Measurements from ENCODE around the gene FLRT1. TPM values are rescaled to one million over a fixed set of nuclear protein-coding genes. Genes with fewer than 3 reads are reported as not detected.

Gene FLRT1
- total RNA-seq, 4 donors from 2014 or later: not detected

DNA sequence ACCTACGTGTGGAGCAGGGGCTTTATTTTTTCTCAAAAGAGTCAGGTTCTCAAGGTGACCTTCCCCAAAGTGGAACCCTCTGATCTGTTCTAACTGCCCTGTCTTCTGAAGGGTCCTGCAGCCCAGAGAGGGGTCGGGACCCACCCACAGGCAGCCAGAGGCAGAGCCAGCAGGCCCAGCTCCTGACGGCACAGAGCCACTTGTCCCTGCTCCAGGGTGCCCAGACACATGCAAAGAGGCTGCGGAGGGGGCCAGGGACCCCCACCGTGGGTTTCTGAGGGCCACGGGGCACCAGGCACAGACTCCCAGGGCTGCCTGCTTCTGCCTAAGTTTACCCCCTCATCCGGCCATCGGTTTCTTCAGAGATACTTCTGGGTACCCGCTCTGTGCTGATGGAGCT lies 37.1 kb downstream of the FLRT1 start:
- no peak for DNase-seq (ENCODE audit: low spot score in 2 of 2)
- H3K27me3 ChIP-seq: no peaks in the 10 kb centered on the region
- H3K27ac ChIP-seq: no peak overlapping the region
- no peaks in the 10 kb centered on the region for H3K36me3 ChIP-seq
- WGBS: 90% methylated on average over 6 of the region's 9 CpGs
- no peak for TF ChIP-seq EP300 (IDR thresholded peaks at IDR 0.05)
- no peak for TF ChIP-seq CTCF (IDR thresholded peaks at IDR 0.05)
- no peak for TF ChIP-seq POLR2AphosphoS5 (IDR thresholded peaks at IDR 0.05)
- no peak for TF ChIP-seq POLR2A (IDR thresholded peaks at IDR 0.05)
- H3K4me3 ChIP-seq: no peak overlapping the region
- peaks cover 5% of the 10 kb centered on the region for H3K4me1 ChIP-seq
- no peaks in the 10 kb centered on the region for H3K9me3 ChIP-seq

DNA sequence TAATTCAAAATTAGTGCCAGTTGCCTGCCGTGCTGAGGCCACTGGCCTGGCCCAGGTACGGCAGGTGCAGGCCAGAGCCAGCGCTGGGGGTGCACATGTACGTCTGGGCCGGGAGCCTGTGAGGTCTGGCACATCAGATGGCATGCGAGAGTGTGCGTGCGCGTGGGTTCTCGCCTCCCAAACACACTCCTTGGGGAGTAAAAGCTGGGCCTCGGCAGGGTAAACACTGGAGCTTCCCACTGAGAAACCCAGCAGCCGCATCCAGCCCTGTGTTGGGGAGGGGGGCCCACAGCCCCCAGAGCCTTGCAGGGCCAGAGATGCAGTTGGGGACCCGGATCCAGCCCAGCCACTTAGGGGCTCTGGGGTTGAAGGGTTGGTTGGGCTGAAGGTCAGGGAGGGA lies 37.8 kb downstream of the FLRT1 start:
- Histone ChIP-seq H3K4me1 (peaks cover 5% of the 10 kb centered on the region), H3K27ac (no peak overlapping the region), H3K4me3 (no peak overlapping the region), H3K9me3 (no peaks in the 10 kb centered on the region), H3K27me3 (no peaks in the 10 kb centered on the region), H3K36me3 (no peaks in the 10 kb centered on the region)
- WGBS: no CpG with 5 or more reads among the region's 13 CpGs
- no peak for DNase-seq (ENCODE audit: low spot score in 2 of 2)
- TF ChIP-seq EP300 (IDR thresholded peaks at IDR 0.05) (no peak), POLR2AphosphoS5 (IDR thresholded peaks at IDR 0.05) (no peak)

DNA sequence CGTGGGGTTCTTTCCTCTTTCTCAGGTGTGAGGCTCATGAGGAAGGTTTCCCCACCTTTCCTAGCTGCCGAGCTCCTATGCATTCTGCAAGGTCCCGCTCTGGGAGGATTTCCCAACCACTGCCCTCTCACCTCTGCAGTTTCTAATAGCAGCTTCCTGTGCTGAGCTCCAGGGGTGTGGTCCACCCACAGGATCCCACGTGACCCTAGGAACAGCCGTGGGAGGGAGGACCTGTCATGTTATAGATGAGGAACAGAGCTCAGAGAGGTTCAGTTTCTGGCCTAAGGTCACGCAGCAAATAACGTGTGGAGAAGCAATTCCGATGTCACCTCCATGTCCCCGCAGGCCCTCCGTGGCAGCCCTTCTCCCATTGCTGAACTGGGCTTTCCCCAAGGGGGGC lies 38.5 kb downstream of the FLRT1 start:
- no peaks in the 10 kb centered on the region for H3K27me3 ChIP-seq
- no peak for DNase-seq (ENCODE audit: low spot score in 2 of 2)
- peaks cover 5% of the 10 kb centered on the region for H3K4me1 ChIP-seq
- WGBS: 33% methylated on average over 1 of the region's 10 CpGs
- TF ChIP-seq POLR2AphosphoS5 (IDR thresholded peaks at IDR 0.05) (no peak), EP300 (IDR thresholded peaks at IDR 0.05) (no peak), POLR2A (IDR thresholded peaks at IDR 0.05) (no peak), CTCF (IDR thresholded peaks at IDR 0.05) (no peak)
- H3K36me3 ChIP-seq: no peaks in the 10 kb centered on the region
- H3K27ac ChIP-seq: no peak overlapping the region
- no peak overlapping the region for H3K4me3 ChIP-seq
- no peaks in the 10 kb centered on the region for H3K9me3 ChIP-seq

DNA sequence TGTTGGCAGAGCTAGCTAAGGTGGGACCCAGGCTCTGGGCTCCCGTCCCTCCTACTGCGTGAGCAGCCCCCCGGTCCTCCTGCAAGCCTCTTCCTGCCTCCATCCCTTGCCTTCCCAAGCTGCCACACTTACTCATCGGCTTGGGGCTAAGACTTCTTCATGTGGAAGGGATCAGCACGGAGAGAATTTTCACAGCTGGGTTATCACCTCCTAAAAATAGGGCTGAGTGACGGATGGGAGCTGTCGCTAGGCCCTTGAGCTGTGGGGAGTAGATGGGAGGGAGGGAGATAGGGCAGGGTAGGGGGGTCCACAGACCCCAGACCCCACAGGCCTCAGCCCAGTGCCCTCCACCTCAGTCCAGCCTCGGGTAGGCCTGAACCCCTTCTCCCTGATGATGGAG lies 41.0 kb downstream of the FLRT1 start:
- Histone ChIP-seq H3K4me3 (no peak overlapping the region), H3K9me3 (no peaks in the 10 kb centered on the region), H3K27ac (no peak overlapping the region), H3K36me3 (no peaks in the 10 kb centered on the region), H3K4me1 (peaks cover 5% of the 10 kb centered on the region), H3K27me3 (no peaks in the 10 kb centered on the region)
- 83% methylated on average over 8 of the region's 8 CpGs for WGBS
- TF ChIP-seq POLR2A (IDR thresholded peaks at IDR 0.05) (no peak), CTCF (IDR thresholded peaks at IDR 0.05) (no peak), POLR2AphosphoS5 (IDR thresholded peaks at IDR 0.05) (no peak), EP300 (IDR thresholded peaks at IDR 0.05) (no peak)
- no peak for DNase-seq (ENCODE audit: low spot score in 2 of 2)

- 92% methylated on average over 7 of the region's 12 CpGs for WGBS
- no peaks in the 10 kb centered on the region for H3K9me3 ChIP-seq
- TF ChIP-seq POLR2AphosphoS5 (IDR thresholded peaks at IDR 0.05): no peak
- no peak for TF ChIP-seq EP300 (IDR thresholded peaks at IDR 0.05)
- no peak for TF ChIP-seq CTCF (IDR thresholded peaks at IDR 0.05)
- TF ChIP-seq POLR2A (IDR thresholded peaks at IDR 0.05): no peak
- H3K36me3 ChIP-seq: no peaks in the 10 kb centered on the region
- peaks cover 5% of the 10 kb centered on the region for H3K4me1 ChIP-seq
- no peak overlapping the region for H3K27ac ChIP-seq
- no peak for DNase-seq (ENCODE audit: low spot score in 2 of 2)
- no peak overlapping the region for H3K4me3 ChIP-seq
- H3K27me3 ChIP-seq: no peaks in the 10 kb centered on the region
Measured at GRCh38 chr11:64077607-64078006, 41.9 kb downstream of the FLRT1 start.

GRCh38 chr11:64078284-64078683 lies 42.6 kb downstream of the FLRT1 start:
- DNase-seq (ENCODE audit: low spot score in 2 of 2): no peak
- Histone ChIP-seq H3K4me3 (no peak overlapping the region), H3K4me1 (peaks cover 5% of the 10 kb centered on the region), H3K36me3 (no peaks in the 10 kb centered on the region), H3K27ac (no peak overlapping the region), H3K9me3 (no peaks in the 10 kb centered on the region), H3K27me3 (no peaks in the 10 kb centered on the region)
- TF ChIP-seq POLR2A (IDR thresholded peaks at IDR 0.05): no peak
- no peak for TF ChIP-seq POLR2AphosphoS5 (IDR thresholded peaks at IDR 0.05)
- TF ChIP-seq CTCF (IDR thresholded peaks at IDR 0.05): no peak
- TF ChIP-seq EP300 (IDR thresholded peaks at IDR 0.05): no peak
- 63% methylated on average over 7 of the region's 11 CpGs for WGBS
